Measurements from ENCODE around the gene IKZF3.

GRCh38 chr17:39752241-39752881, 111.8 kb downstream of the IKZF3 start:
- TF ChIP-seq ATF2 (CRISPR knock-in tag; IDR thresholded peaks at IDR 0.05; ENCODE audit: borderline replicate concordance, low read depth): no peak
- no peak for TF ChIP-seq ATF3 (CRISPR knock-in tag; conservative IDR thresholded peaks at IDR 0.05)
- TF ChIP-seq CTCF (IDR thresholded peaks at IDR 0.05): no peak
- no peak for TF ChIP-seq NR2C2 (CRISPR knock-in tag; IDR thresholded peaks at IDR 0.05)
- no peak for TF ChIP-seq NFE2L1 (CRISPR knock-in tag; IDR thresholded peaks at IDR 0.05)
- no peak for TF ChIP-seq USF1 (CRISPR knock-in tag; IDR thresholded peaks at IDR 0.05)
- no peak for TF ChIP-seq CBFB (CRISPR knock-in tag; IDR thresholded peaks at IDR 0.05; ENCODE audit: low read depth)
- TF ChIP-seq E2F4 (CRISPR knock-in tag; IDR thresholded peaks at IDR 0.05; ENCODE audit: borderline replicate concordance, low read depth): no peak
